ENCODE results near the gene CYS1. TPM values are rescaled to one million over a fixed set of nuclear protein-coding genes. Genes with fewer than 3 reads are reported as not detected.

The CYS1 gene
- total and polyA plus RNA-seq, 2 donors (not counting 3 experiments of a cell fraction or from before 2014, with no cell fraction given): not detected

- no peaks in the 10 kb centered on the region for H3K9me3 ChIP-seq (replicated peaks; ENCODE audit: control insufficient read depth, insufficient read depth, low read length)
- H3K79me2 ChIP-seq (ENCODE audit: control insufficient read depth, insufficient read depth, low read length): no peaks in the 10 kb centered on the region
- no peak overlapping the region for H3K9ac ChIP-seq (replicated peaks; ENCODE audit: extremely low read depth, insufficient read depth, low read length)
- no peak overlapping the region for H3K27ac ChIP-seq (ENCODE audit: insufficient read depth, low read depth, low read length)
- CTCF ChIA-PET: interaction anchor here (1.5 to 16.1 kb wide), 3 partner anchors 14 to 50 kb away, joined by 3 to 151 read pairs (median 4); no protein-coding TSS in a partner anchor
- no peaks in the 10 kb centered on the region for H4K20me1 ChIP-seq (replicated peaks; ENCODE audit: control insufficient read depth, extremely low read depth, insufficient read depth, low read length)
- no peak overlapping the region for H3K4me2 ChIP-seq (ENCODE audit: insufficient read depth, low read length)
- intact Hi-C loops (cut with micrococcal nuclease) (no loop called here), dilution Hi-C loops (cut with MboI; ENCODE audit: extremely low pct_ligation_motif_present, low sequenced_read_pairs) (no loop called here)
- H3K9me1 ChIP-seq (replicated peaks; ENCODE audit: control insufficient read depth, extremely low read depth, insufficient read depth, low read length): no peaks in the 10 kb centered on the region
- no peak overlapping the region for H3K4me3 ChIP-seq (replicated peaks in 1 of 3; ENCODE audit: insufficient read depth in 1 of 3, low read depth in 1 of 3, low read length in 3 of 3)
- FAIRE-seq (no peak), DNase-seq (ENCODE audit: low read depth, low spot score) (no peak)
- peaks cover 0 to 2% of the 10 kb centered on the region in 2 experiments for H3K27me3 ChIP-seq (ENCODE audit: control insufficient read depth in 2 of 2, insufficient read depth in 2 of 2, low read length in 2 of 2)
- no TSS peak for BruUV-seq (replicated peaks)
- H3K4me1 ChIP-seq (ENCODE audit: control insufficient read depth, extremely low read depth, insufficient read depth, low read length): no peaks in the 10 kb centered on the region
- no peak overlapping the region for H2AFZ ChIP-seq (ENCODE audit: low read depth, low read length)
- H3K36me3 ChIP-seq (ENCODE audit: control insufficient read depth in 2 of 2, extremely low read depth in 1 of 2, insufficient read depth in 2 of 2, low read length in 2 of 2): no peaks in the 10 kb centered on the region
- POLR2A ChIA-PET: no interaction called here
- TF ChIP-seq JUN (IDR thresholded peaks at IDR 0.05; ENCODE audit: borderline replicate concordance, insufficient read depth, insufficient read length, low read depth): no peak
- TF ChIP-seq FOS (IDR thresholded peaks at IDR 0.05; ENCODE audit: borderline replicate concordance, insufficient read depth, low read length): no peak
- TF ChIP-seq POLR2A (IDR thresholded peaks at IDR 0.05; ENCODE audit: low read depth, low read length): no peak
- TF ChIP-seq POLR2AphosphoS5 (IDR thresholded peaks at IDR 0.05; ENCODE audit: insufficient read depth, low read depth, low read length): no peak
- no peak for TF ChIP-seq GATA2 (IDR thresholded peaks at IDR 0.05; ENCODE audit: insufficient read depth, insufficient read length, low read depth, low read length)
- no peak for TF ChIP-seq MYC (IDR thresholded peaks at IDR 0.05; ENCODE audit: low read depth, low read length)
- no peak for TF ChIP-seq CTCF (IDR thresholded peaks at IDR 0.05; ENCODE audit: extremely low read depth in 1 of 2, insufficient read depth in 1 of 2, low read depth in 1 of 2, low read length in 2 of 2)
- no peak for TF ChIP-seq MAX (IDR thresholded peaks at IDR 0.05; ENCODE audit: insufficient read depth, insufficient read length)
- no peak for TF ChIP-seq EZH2 (IDR thresholded peaks at IDR 0.05; ENCODE audit: borderline replicate concordance, low read depth, low read length, severe bottlenecking)
Measured at GRCh38 chr2:10022445-10022844, 57.8 kb downstream of the CYS1 start.

All from endothelial cell of umbilical vein (primary cell).